ENCODE measurements around the gene CD200. TPM values are rescaled to one million over a fixed set of nuclear protein-coding genes. Genes with fewer than 3 reads are reported as not detected.

The CD200 gene
- total and polyA plus RNA-seq, 2 of the 4 experiments (the other 2 are of a cell fraction) = 1.1 to 1.7 TPM

- H2AK5ac ChIP-seq (ENCODE audit: low read depth, low read length) = no peak overlapping the region
- no peak overlapping the region for H3K27ac ChIP-seq (ENCODE audit: insufficient read depth, low read length)
- no CpG with 5 or more reads among the region's 2 CpGs for WGBS, 2 experiments (ENCODE audit: extremely low coverage in 2 of 2, insufficient read length in 1 of 2)
- H3K4me2 ChIP-seq (ENCODE audit: low read depth, low read length) = no peak overlapping the region
- H2BK15ac ChIP-seq (ENCODE audit: low read depth, low read length) = no peak overlapping the region
- DNase-seq (no peak), ATAC-seq (ENCODE audit: low read depth) (no peak)
- H4K8ac ChIP-seq (ENCODE audit: low read depth in 2 of 2, low read length in 2 of 2) = no peak overlapping the region
- H3K79me1 ChIP-seq (ENCODE audit: low read depth in 1 of 2, low read length in 2 of 2) = no peaks in the 10 kb centered on the region
- no peak overlapping the region for H2BK20ac ChIP-seq (ENCODE audit: low read depth, low read length)
- no peak overlapping the region for H4K5ac ChIP-seq (ENCODE audit: low read depth, low read length)
- H3K4me1 ChIP-seq (ENCODE audit: control insufficient read depth, insufficient read depth, low read length) = no peaks in the 10 kb centered on the region
- peaks cover 10% of the 10 kb centered on the region; the same call in 1 of the 2 replicates for H3K27me3 ChIP-seq (ENCODE audit: control insufficient read depth, insufficient read depth, low read length)
- BruUV-seq (replicated peaks) = no TSS peak
- H4K20me1 ChIP-seq (ENCODE audit: insufficient read depth, low read length) = no peaks in the 10 kb centered on the region
- in situ Hi-C loops (cut with MboI; ENCODE audit: low sequenced_read_pairs) = no loop called here
- H3K56ac ChIP-seq (ENCODE audit: extremely low read depth, insufficient read depth, low read length) = no peak overlapping the region
- ChIA-PET POLR2A (ENCODE audit: unreplicated experiment) (no interaction called here), CTCF (no interaction called here)
- no peak overlapping the region for H3K4me3 ChIP-seq (ENCODE audit: insufficient read depth, low read depth, low read length)
- TF ChIP-seq RCOR1 (IDR thresholded peaks at IDR 0.05; ENCODE audit: insufficient replicate concordance, low read length) (no peak), RFX5 (IDR thresholded peaks at IDR 0.05; ENCODE audit: low read depth, low read length) (no peak), MAZ (IDR thresholded peaks at IDR 0.05; ENCODE audit: borderline replicate concordance, low read depth, low read length) (no peak), MXI1 (IDR thresholded peaks at IDR 0.05; ENCODE audit: borderline replicate concordance, low read depth, low read length) (no peak), POLR2A (IDR thresholded peaks at IDR 0.05; ENCODE audit: low read depth, low read length) (no peak), CTCF (conservative IDR thresholded peaks at IDR 0.05; ENCODE audit: low read depth, low read length) (no peak), USF2 (IDR thresholded peaks at IDR 0.05; ENCODE audit: low read depth, low read length) (no peak)
- H3K9me3 ChIP-seq (ENCODE audit: control insufficient read depth, insufficient read depth, low read length) = peaks cover 3% of the 10 kb centered on the region; the same call in 1 of the 2 replicates
- H3K23ac ChIP-seq (ENCODE audit: low read depth, low read length) = no peak overlapping the region
- H2BK120ac ChIP-seq (ENCODE audit: low read depth, low read length) = no peak overlapping the region
- no peak overlapping the region for H4K91ac ChIP-seq (ENCODE audit: insufficient read depth, low read depth, low read length)
- dilution Hi-C loops (cut with HindIII; ENCODE audit: low sequenced_read_pairs, unreplicated experiment) = no loop called here
- H3K14ac ChIP-seq (replicated peaks; ENCODE audit: low read depth, low read length) = no peak overlapping the region
- no peaks in the 10 kb centered on the region for H3K9me1 ChIP-seq (ENCODE audit: insufficient read depth, low read length)
- H2AK9ac ChIP-seq (replicated peaks; ENCODE audit: low read depth, low read length, poor library complexity) = no peak overlapping the region
- H2AFZ ChIP-seq (replicated peaks; ENCODE audit: low read length, poor library complexity) = no peak overlapping the region
- H3K36me3 ChIP-seq (ENCODE audit: control insufficient read depth, insufficient read depth, low read length) = no peaks in the 10 kb centered on the region
- intact Hi-C loops (cut with micrococcal nuclease) = no loop called here
- no peak overlapping the region for H2BK5ac ChIP-seq (ENCODE audit: low read depth, low read length, poor library complexity, severe bottlenecking)
- H3K4ac ChIP-seq (ENCODE audit: low read depth, low read length) = no peak overlapping the region
- no peak overlapping the region for H3K18ac ChIP-seq (ENCODE audit: low read depth, low read length)
- H3K9ac ChIP-seq (ENCODE audit: low read depth, low read length) = no peak overlapping the region
Observed at GRCh38 chr3:112341386-112341785, 8.4 kb downstream of the CD200 start.

All from IMR-90 (cell line).